IMR-90 (cell line): ENCODE results near the gene USP6NL. TPM values are rescaled to one million over a fixed set of nuclear protein-coding genes. Genes with fewer than 3 reads are reported as not detected.

Experiments used
- ATAC-seq: fragments of 200-7000 bp; cut with Tn5 transposase; 2 replicates; pipeline ENCODE4 v1.9.1; 2020; ENCODE audit warnings: low read depth, mild to moderate bottlenecking, moderate library complexity
- BruUV-seq: library from RNA; stranded (reverse); fragments of 400-500 nt; replicated peaks from 2 replicates; lab custom pipeline; 2021; lab: Mats Ljungman, UMichigan
- CTCF ChIA-PET: fragments of 300-600 bp; formaldehyde crosslinking; extraction: SDS; loops from one replicate; lab custom pipeline; 2021; ENCODE audit warnings: antibody characterized with exemption; lab: Yijun Ruan, JAX
- POLR2A ChIA-PET: fragments of 300-600 bp; sonication (Branson Sonifier 250); formaldehyde crosslinking; loops from one replicate; lab custom pipeline; 2022; ENCODE audit warnings: antibody characterized with exemption; ENCODE audit not compliant: unreplicated experiment; lab: Charles Lee
- DNase-seq: peaks from one replicate; pipeline ENCODE4 v3.0.0; 2013
- H2AFZ ChIP-seq: replicated peaks from 2 replicates; pipeline ENCODE3; 2013; ENCODE audit warnings: low read length, mild to moderate bottlenecking; ENCODE audit not compliant: poor library complexity
- H2AK5ac ChIP-seq: 2 replicates; pipeline ENCODE4 v1.6.1; 2013; ENCODE audit warnings: low read depth, low read length, inconsistent platforms
- H2AK9ac ChIP-seq: replicated peaks from 2 replicates; pipeline ENCODE3; 2013; ENCODE audit warnings: mild to moderate bottlenecking, low read depth, low read length, moderate library complexity; ENCODE audit not compliant: poor library complexity
- H2BK120ac ChIP-seq: 2 replicates; pipeline ENCODE4 v1.6.1; 2013; ENCODE audit warnings: low read depth, low read length, inconsistent platforms
- H2BK15ac ChIP-seq: 3 replicates; pipeline ENCODE4 v1.6.1; 2013; ENCODE audit warnings: low read depth, low read length, inconsistent platforms
- H2BK20ac ChIP-seq: 2 replicates; pipeline ENCODE4 v1.6.1; 2013; ENCODE audit warnings: low read depth, mild to moderate bottlenecking, inconsistent platforms, low read length, moderate library complexity
- H2BK5ac ChIP-seq: 2 replicates; pipeline ENCODE4 v1.6.1; 2013; ENCODE audit warnings: mild to moderate bottlenecking, low read depth, low read length, inconsistent platforms; ENCODE audit not compliant: poor library complexity, severe bottlenecking
- H3K14ac ChIP-seq: replicated peaks from 2 replicates; pipeline ENCODE4 v1.6.1; 2013; ENCODE audit warnings: low read depth, low read length, inconsistent platforms
- H3K18ac ChIP-seq: 2 replicates; pipeline ENCODE4 v1.6.1; 2013; ENCODE audit warnings: low read depth, low read length, control low read depth
- H3K23ac ChIP-seq: 2 replicates; pipeline ENCODE4 v1.6.1; 2013; ENCODE audit warnings: low read depth, low read length, inconsistent platforms
- H3K27ac ChIP-seq: 2 replicates; pipeline ENCODE4 v1.5.1; 2013; ENCODE audit warnings: mild to moderate bottlenecking, control low read depth, low read length; ENCODE audit not compliant: insufficient read depth
- H3K27me3 ChIP-seq: 2 replicates; pipeline ENCODE4 v1.6.1; 2013; ENCODE audit warnings: low read length; ENCODE audit not compliant: control insufficient read depth, insufficient read depth
- H3K36me3 ChIP-seq: 2 replicates; pipeline ENCODE4 v1.6.1; 2013; ENCODE audit warnings: low read length, mixed read lengths; ENCODE audit not compliant: control insufficient read depth, insufficient read depth
- H3K4ac ChIP-seq: 2 replicates; pipeline ENCODE4 v1.6.1; 2013; ENCODE audit warnings: low read depth, low read length, inconsistent platforms
- H3K4me1 ChIP-seq: 2 replicates; pipeline ENCODE4 v1.6.1; 2013; ENCODE audit warnings: low read length, mixed read lengths; ENCODE audit not compliant: control insufficient read depth, insufficient read depth
- H3K4me2 ChIP-seq: 2 replicates; pipeline ENCODE4 v1.6.1; 2013; ENCODE audit warnings: low read depth, mild to moderate bottlenecking, control low read depth, low read length, moderate library complexity
- H3K4me3 ChIP-seq: 2 replicates; pipeline ENCODE4 v1.5.1; 2013; ENCODE audit warnings: low read depth, mild to moderate bottlenecking, control low read depth, low read length, moderate library complexity; ENCODE audit not compliant: insufficient read depth
- H3K56ac ChIP-seq: 2 replicates; pipeline ENCODE4 v1.6.1; 2013; ENCODE audit warnings: low read length, inconsistent platforms; ENCODE audit not compliant: insufficient read depth; ENCODE audit errors: extremely low read depth
- H3K79me1 ChIP-seq, 2 experiments: 2 replicates each; pipeline ENCODE4 v1.6.1; 2013; ENCODE audit warnings: low read length in 2 of 2, inconsistent platforms in 1 of 2, low read depth in 1 of 2
- H3K9ac ChIP-seq: 2 replicates; pipeline ENCODE4 v1.6.1; 2013; ENCODE audit warnings: low read depth, low read length, control low read depth
- H3K9me1 ChIP-seq: 2 replicates; pipeline ENCODE4 v1.6.1; 2013; ENCODE audit warnings: low read length, inconsistent platforms; ENCODE audit not compliant: insufficient read depth
- H3K9me3 ChIP-seq: 2 replicates; pipeline ENCODE4 v1.6.1; 2013; ENCODE audit warnings: low read length; ENCODE audit not compliant: control insufficient read depth, insufficient read depth
- H4K20me1 ChIP-seq: 2 replicates; pipeline ENCODE4 v1.6.1; 2013; ENCODE audit warnings: low read length, inconsistent platforms; ENCODE audit not compliant: insufficient read depth
- H4K5ac ChIP-seq: 2 replicates; pipeline ENCODE4 v1.6.1; 2013; ENCODE audit warnings: mild to moderate bottlenecking, low read depth, low read length, control low read depth
- H4K8ac ChIP-seq, 2 experiments: 2 replicates each; pipeline ENCODE4 v1.6.1; 2013; ENCODE audit warnings: low read depth in 2 of 2, low read length in 2 of 2, control low read depth in 1 of 2, inconsistent platforms in 1 of 2
- H4K91ac ChIP-seq: 2 replicates; pipeline ENCODE4 v1.6.1; 2013; ENCODE audit warnings: low read depth, low read length, inconsistent platforms; ENCODE audit not compliant: insufficient read depth
- BHLHE40 ChIP-seq: fragments of 150-350 bp; IDR thresholded peaks from 2 replicates; pipeline ENCODE4 v1.6.1; 2016; ENCODE audit warnings: mild to moderate bottlenecking, low read depth, low read length
- CEBPB ChIP-seq: IDR thresholded peaks from 2 replicates; pipeline ENCODE4 v1.6.1; 2012; ENCODE audit warnings: low read depth, low read length, improper control_type of control experiment
- FOS ChIP-seq: fragments of 150-350 bp; IDR thresholded peaks from 2 replicates; pipeline ENCODE4 v1.6.1; 2016; ENCODE audit warnings: low read depth, low read length
- MAZ ChIP-seq: IDR thresholded peaks from 2 replicates; pipeline ENCODE4 v1.6.1; 2012; ENCODE audit warnings: low read depth, mild to moderate bottlenecking, low read length, improper control_type of control experiment, moderate library complexity, borderline replicate concordance
- MXI1 ChIP-seq: IDR thresholded peaks from 2 replicates; pipeline ENCODE4 v1.6.1; 2012; ENCODE audit warnings: low read depth, mild to moderate bottlenecking, low read length, moderate library complexity, borderline replicate concordance
- NFE2L2 ChIP-seq: fragments of 150-350 bp; IDR thresholded peaks from 2 replicates; pipeline ENCODE4 v1.6.1; 2016; ENCODE audit warnings: low read depth, mild to moderate bottlenecking, low read length
- POLR2A ChIP-seq: IDR thresholded peaks from 2 replicates; pipeline ENCODE4 v1.6.1; 2012; ENCODE audit warnings: mild to moderate bottlenecking, low read depth, low read length
- RFX5 ChIP-seq: IDR thresholded peaks from 2 replicates; pipeline ENCODE4 v1.8.0; 2012; ENCODE audit warnings: low read depth, mild to moderate bottlenecking, low read length, moderate library complexity
- SMC3 ChIP-seq: fragments of 150-350 bp; IDR thresholded peaks from 2 replicates; pipeline ENCODE4 v1.6.1; 2016; ENCODE audit warnings: low read depth, mild to moderate bottlenecking, antibody characterized with exemption, low read length, moderate library complexity
- USF2 ChIP-seq: fragments of 150-350 bp; IDR thresholded peaks from 2 replicates; pipeline ENCODE4 v1.6.1; 2017; ENCODE audit warnings: mild to moderate bottlenecking, antibody characterized with exemption, low read length, low read depth
- WGBS, 2 experiments: methylation state at CpG; one replicate each; pipeline versions ENCODE4 v1.1.5 to v1.1.7; 2013; ENCODE audit warnings: missing lambda C conversion rate in 2 of 2; ENCODE audit not compliant: insufficient read length in 1 of 2; ENCODE audit errors: extremely low coverage in 2 of 2; 5-methylcytosine and 5-hydroxymethylcytosine counted together
- dilution Hi-C: fragments of 300-500 bp; cut with HindIII; formaldehyde crosslinking; loops from one replicate; pipeline ENCODE4 v1.14.3; 2018; ENCODE audit warnings: low sequenced_read_pairs; ENCODE audit not compliant: unreplicated experiment
- in situ Hi-C: fragments of 300-500 bp; cut with MboI; formaldehyde crosslinking; loops from 3 replicates; pipeline ENCODE4 v1.14.3; 2019; ENCODE audit warnings: low sequenced_read_pairs, inconsistent platforms, mixed read lengths
- intact Hi-C: fragments of 100-400 bp; cut with micrococcal nuclease; formaldehyde crosslinking; loops from 2 replicates; pipeline ENCODE4 v1.10.0; 2022
- polyA plus RNA-seq, 3 experiments: library from polyadenylated mRNA; depleted of rRNA; stranded (reverse); fragments of >200 nt; gene quantifications; 2 replicates each; pipeline ENCODE4 v1.2.3, GENCODE V29; 2012; ENCODE audit warnings: low replicate concordance in 1 of 3
- total RNA-seq: library from RNA; depleted of rRNA; stranded (reverse); fragments of >200 nt; gene quantifications from 2 replicates; pipeline ENCODE4 v1.2.3, GENCODE V29; 2012

USP6NL gene
- total and polyA plus RNA-seq, 2 of the 4 experiments (the other 2 are of a cell fraction), result 7.8 to 9.1 TPM

- no peak overlapping the region for H4K91ac ChIP-seq
- dilution Hi-C loops, result no loop called here
- no peak overlapping the region for H2BK15ac ChIP-seq
- in situ Hi-C loops, result no loop called here
- H3K4me2 ChIP-seq, result no peak overlapping the region
- no peak overlapping the region for H3K4me3 ChIP-seq
- WGBS, 2 experiments, result no CpG with 5 or more reads among the region's 4 CpGs
- no peaks in the 10 kb centered on the region; the same call in 1 of the 2 replicates for H3K27me3 ChIP-seq
- no peak overlapping the region for H2AFZ ChIP-seq
- BruUV-seq, result no TSS peak
- H3K56ac ChIP-seq, result no peak overlapping the region
- H3K23ac ChIP-seq, result no peak overlapping the region
- H3K9ac ChIP-seq, result no peak overlapping the region
- H3K18ac ChIP-seq, result no peak overlapping the region
- H2AK9ac ChIP-seq, result no peak overlapping the region
- no peak overlapping the region for H2BK20ac ChIP-seq
- H3K36me3 ChIP-seq, result no peaks in the 10 kb centered on the region
- intact Hi-C loops, result no loop called here
- ChIA-PET POLR2A (no interaction called here), CTCF (no interaction called here)
- H2BK5ac ChIP-seq, result no peak overlapping the region
- TF ChIP-seq SMC3, result no peak
- no peak for TF ChIP-seq NFE2L2
- no peak for TF ChIP-seq RFX5
- TF ChIP-seq USF2, result no peak
- no peak for TF ChIP-seq MAZ
- no peak for TF ChIP-seq BHLHE40
- TF ChIP-seq MXI1, result no peak
- TF ChIP-seq CEBPB, result no peak
- TF ChIP-seq POLR2A, result no peak
- no peak for TF ChIP-seq FOS
- no peak overlapping the region for H2AK5ac ChIP-seq
- no peak overlapping the region for H3K14ac ChIP-seq
- H3K4ac ChIP-seq, result no peak overlapping the region
- no peaks in the 10 kb centered on the region for H4K20me1 ChIP-seq
- no peaks in the 10 kb centered on the region for H3K4me1 ChIP-seq
- H3K27ac ChIP-seq, result no peak overlapping the region
- DNase-seq (no peak), ATAC-seq (no peak)
- no peak overlapping the region for H4K8ac ChIP-seq
- peaks cover 2% of the 10 kb centered on the region; the same call in 1 of the 2 replicates for H3K9me3 ChIP-seq
- no peaks in the 10 kb centered on the region for H3K9me1 ChIP-seq
- no peaks in the 10 kb centered on the region for H3K79me1 ChIP-seq
- no peak overlapping the region for H2BK120ac ChIP-seq
- no peak overlapping the region for H4K5ac ChIP-seq
These were observed 180.3 kb downstream of the USP6NL start for GRCh38 chr10:11431216-11431555.
